Inflammatory macrophage treated with lipopolysaccharide for 4 hours (primary cell): Measurements from ENCODE around the gene C22orf15.

Experiments
- DNase-seq: peaks from one replicate; pipeline ENCODE4 v3.0.0-alpha.2; 2020

Gene C22orf15

GRCh38 chr22:23762842-23763578, at the start of gene C22orf15:
TSS of gene C22orf15 (plus strand) at chr22:23762990. CDS start at chr22:23763307, 317 bp downstream.
- DNase-seq = no peak

- no peak for DNase-seq
Observed at GRCh38 chr22:23713696-23714595, 48.8 kb upstream of the C22orf15 start.

- DNase-seq = no peak
Observed at GRCh38 chr22:23714596-23715578, 47.9 kb upstream of the C22orf15 start.

GRCh38 chr22:23715806-23716375, 46.9 kb upstream of the C22orf15 start:
- DNase-seq = peak; percentile 35

GRCh38 chr22:23716811-23717801, 45.7 kb upstream of the C22orf15 start:
- DNase-seq = peak; percentile 81

GRCh38 chr22:23718371-23719165, 44.2 kb upstream of the C22orf15 start:
- DNase-seq = no peak

GRCh38 chr22:23720855-23721254, 41.9 kb upstream of the C22orf15 start:
- no peak for DNase-seq

- no peak for DNase-seq
Observed at GRCh38 chr22:23722160-23722559, 40.6 kb upstream of the C22orf15 start.

GRCh38 chr22:23722724-23723123, 40.1 kb upstream of the C22orf15 start:
- DNase-seq = no peak

GRCh38 chr22:23728108-23728507, 34.7 kb upstream of the C22orf15 start:
- DNase-seq = peak; percentile 47

GRCh38 chr22:23737696-23738095, 25.1 kb upstream of the C22orf15 start:
- DNase-seq = no peak

- no peak for DNase-seq
Observed at GRCh38 chr22:23742505-23743264, 20.1 kb upstream of the C22orf15 start.

- no peak for DNase-seq
Observed at GRCh38 chr22:23743303-23743705, 19.5 kb upstream of the C22orf15 start.

- no peak for DNase-seq
Observed at GRCh38 chr22:23744001-23744400, 18.8 kb upstream of the C22orf15 start.

- DNase-seq = no peak
Observed at GRCh38 chr22:23744485-23744884, 18.3 kb upstream of the C22orf15 start.

GRCh38 chr22:23745791-23746190, 17.0 kb upstream of the C22orf15 start:
- DNase-seq = peak; percentile 9

- no peak for DNase-seq
Observed at GRCh38 chr22:23749841-23750301, 12.9 kb upstream of the C22orf15 start.

- DNase-seq = no peak
Observed at GRCh38 chr22:23750367-23750713, 12.4 kb upstream of the C22orf15 start.

GRCh38 chr22:23750714-23751440, 11.9 kb upstream of the C22orf15 start, which contains the start of gene ZNF70:
TSS of gene ZNF70 (minus strand) at chr22:23751112. CDS start at chr22:23745140, 5,972 bp downstream.
- DNase-seq = peak; percentile 81
